Astrocyte of the spinal cord (primary cell): ENCODE measurements around the gene DLG5.

Experiments
- DNase-seq: peaks from one replicate; pipeline ENCODE4 v3.0.0; 2011; ENCODE audit warnings: low read depth, low spot score
- H3K4me3 ChIP-seq: 2 replicates; pipeline ENCODE4 v1.5.1; 2011; ENCODE audit warnings: low read depth, mild to moderate bottlenecking, low read length, moderate library complexity
- in situ Hi-C: cut with HindIII; loops from 2 replicates; pipeline ENCODE4 v1.10.0; 2017; ENCODE audit warnings: low sequenced_read_pairs
- TF ChIP-seq, protein P1 (sequence below): IDR thresholded peaks from 2 replicates; pipeline ENCODE4 v1.5.1; 2012; ENCODE audit warnings: low read depth, mild to moderate bottlenecking, low read length, inconsistent platforms

The DLG5 gene

DNA sequence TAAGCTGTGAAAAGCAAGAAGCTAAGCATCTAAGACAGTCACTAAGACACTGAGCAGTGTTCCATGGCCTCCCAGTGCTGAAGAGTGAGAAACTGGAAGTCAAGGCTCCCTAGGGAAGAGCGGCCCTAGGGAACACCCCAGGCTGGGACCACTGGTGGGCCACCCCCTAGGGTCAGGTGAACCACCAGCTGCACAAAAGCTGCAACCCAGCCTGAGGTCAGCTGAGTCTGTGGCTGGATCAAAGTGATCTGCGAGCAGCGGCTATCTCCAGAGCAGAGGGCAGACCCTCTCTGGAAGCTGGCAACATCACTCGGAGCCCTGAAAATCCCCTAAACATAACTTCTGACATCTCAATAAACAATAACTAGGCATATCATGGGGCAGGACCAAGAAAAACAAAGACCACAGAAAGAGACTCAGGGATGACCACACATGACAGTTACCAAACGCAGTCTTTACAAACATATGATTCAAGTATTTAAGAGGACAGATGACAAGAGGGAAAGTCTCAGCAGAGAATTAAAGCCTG, 125.8 kb downstream of the DLG5 start:
- no peak for DNase-seq
- no peak overlapping the region for H3K4me3 ChIP-seq
- TF ChIP-seq, protein P1, sequence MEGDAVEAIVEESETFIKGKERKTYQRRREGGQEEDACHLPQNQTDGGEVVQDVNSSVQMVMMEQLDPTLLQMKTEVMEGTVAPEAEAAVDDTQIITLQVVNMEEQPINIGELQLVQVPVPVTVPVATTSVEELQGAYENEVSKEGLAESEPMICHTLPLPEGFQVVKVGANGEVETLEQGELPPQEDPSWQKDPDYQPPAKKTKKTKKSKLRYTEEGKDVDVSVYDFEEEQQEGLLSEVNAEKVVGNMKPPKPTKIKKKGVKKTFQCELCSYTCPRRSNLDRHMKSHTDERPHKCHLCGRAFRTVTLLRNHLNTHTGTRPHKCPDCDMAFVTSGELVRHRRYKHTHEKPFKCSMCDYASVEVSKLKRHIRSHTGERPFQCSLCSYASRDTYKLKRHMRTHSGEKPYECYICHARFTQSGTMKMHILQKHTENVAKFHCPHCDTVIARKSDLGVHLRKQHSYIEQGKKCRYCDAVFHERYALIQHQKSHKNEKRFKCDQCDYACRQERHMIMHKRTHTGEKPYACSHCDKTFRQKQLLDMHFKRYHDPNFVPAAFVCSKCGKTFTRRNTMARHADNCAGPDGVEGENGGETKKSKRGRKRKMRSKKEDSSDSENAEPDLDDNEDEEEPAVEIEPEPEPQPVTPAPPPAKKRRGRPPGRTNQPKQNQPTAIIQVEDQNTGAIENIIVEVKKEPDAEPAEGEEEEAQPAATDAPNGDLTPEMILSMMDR: no peak
- in situ Hi-C loops: no loop called here

DNA sequence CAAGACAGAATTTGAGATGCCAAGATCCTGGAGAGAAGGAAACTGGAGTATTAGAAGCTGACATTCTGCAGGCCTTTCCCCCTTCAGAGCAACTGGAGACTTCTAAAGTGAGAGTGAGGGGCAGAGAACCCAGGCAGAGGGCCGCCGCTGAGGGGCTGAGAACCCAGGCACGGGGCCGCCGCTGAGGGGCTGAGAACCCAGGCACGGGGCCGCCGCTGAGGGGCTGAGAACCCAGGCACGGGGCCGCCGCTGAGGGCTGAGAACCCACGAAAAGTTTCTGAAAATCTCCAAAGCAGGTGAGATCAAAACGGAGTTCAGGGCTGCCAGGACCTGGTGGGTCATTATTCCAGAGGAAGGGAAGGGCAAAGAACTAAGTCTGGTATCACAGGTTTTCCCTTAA, 126.2 kb downstream of the DLG5 start:
- in situ Hi-C loops: no loop called here
- H3K4me3 ChIP-seq: no peak overlapping the region
- TF ChIP-seq, protein P1: no peak
- no peak for DNase-seq

DNA sequence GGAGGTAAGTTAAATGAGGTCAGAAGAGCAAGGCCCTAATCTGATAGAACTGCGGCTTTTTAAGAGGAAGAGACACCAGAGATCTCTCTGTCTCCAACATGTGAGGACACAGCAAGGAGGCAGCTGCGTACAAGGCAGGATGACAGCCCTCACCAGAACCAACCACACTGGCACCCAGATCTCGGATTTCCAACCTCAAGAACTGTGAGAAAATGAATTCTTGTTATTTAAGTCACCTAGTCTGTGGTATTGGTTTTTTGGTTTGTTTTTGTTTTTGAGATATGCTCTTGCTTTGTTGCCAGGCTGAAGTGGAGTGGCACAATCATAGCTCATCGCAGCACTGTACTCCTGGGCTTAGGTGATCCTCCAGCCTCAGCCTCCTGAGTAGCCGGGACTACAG, 127.2 kb downstream of the DLG5 start:
- TF ChIP-seq, protein P1: no peak
- in situ Hi-C loops: no loop called here
- H3K4me3 ChIP-seq: no peak overlapping the region
- DNase-seq: peak; percentile 54

DNA sequence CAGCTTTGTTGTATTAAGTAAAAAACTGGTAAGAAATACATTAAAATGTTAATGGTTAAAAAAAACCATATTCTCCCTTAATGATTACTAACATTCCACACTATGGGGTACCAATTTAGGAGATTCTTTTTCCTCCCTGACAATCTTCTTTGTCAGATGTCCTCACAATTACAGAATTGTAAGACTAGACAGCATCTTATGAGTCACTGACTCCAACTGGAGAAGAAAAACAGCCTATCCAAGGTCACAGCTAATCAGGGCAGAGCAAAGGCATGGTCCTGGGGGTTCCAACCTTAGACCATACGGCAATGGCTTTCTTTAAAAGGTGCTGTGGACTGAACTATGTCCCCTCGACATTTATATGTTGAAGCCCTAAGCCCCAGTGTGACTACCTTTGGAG, 127.6 kb downstream of the DLG5 start:
- TF ChIP-seq, protein P1: no peak
- H3K4me3 ChIP-seq: no peak overlapping the region
- DNase-seq: peak; percentile 23
- in situ Hi-C loops: no loop called here

DNA sequence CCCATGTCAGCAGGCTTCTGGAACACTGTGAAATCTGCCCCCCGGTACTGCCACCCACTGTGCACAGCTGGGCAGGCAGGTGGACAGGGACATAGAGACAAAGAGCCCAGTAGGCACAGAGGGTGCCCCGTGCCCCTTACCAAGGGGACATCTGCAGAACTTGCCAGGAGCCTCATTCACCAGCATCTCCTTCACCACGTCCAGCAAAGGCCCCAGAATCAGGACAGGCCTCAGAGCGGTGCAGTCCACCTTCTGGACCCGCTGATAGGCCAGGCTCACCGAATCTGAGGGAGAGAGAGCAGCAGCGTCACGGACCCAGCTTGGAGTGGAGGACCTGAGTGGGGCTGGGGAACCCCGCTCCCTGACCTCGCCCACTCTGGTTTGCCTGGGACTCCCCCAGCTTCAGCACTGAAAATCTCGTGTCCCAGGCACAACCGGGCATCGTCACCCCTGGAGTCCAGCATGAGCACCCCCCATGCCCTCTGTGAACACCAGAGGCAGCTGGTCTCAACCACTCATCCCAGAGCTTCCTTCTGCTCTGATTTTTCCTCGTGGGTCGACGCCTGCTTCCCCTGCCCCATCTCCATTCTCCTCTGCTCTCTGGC, 130.1 kb downstream of the DLG5 start:
- no peak overlapping the region for H3K4me3 ChIP-seq
- in situ Hi-C loops: no loop called here
- TF ChIP-seq, protein P1: no peak
- no peak for DNase-seq

DNA sequence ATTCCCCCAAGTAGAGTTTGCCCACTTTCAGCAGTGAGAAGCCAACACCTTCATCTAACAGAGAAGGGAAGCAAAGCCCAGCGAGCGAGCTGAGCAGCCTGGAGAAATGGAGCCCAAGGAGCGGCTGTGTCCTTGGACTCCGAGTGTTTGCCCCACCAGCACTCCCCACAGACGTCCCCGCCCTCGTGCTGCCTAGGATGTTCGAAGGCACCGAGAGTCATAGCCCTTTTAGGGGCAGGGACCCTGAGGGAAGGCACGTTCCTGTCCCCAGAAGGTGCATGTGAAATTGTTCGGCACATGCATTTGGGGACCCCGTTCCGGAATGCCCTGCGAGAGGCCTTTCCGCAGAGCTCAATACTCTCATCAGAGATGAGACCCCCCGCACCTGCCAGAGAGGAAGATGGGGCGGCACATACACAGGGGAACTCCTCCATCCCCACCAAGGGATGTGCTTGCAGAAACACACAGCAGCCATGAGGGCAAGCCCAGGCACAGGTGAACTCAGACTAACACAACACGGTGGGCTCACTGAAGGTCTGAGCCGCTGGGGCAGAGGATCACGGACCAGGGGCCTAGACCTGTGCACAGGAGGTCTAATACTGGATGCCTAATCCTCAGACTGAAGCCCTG, 131.0 kb downstream of the DLG5 start:
- no peak for DNase-seq

More for the DNA sequence above, 131.0 kb downstream of the DLG5 start:
- in situ Hi-C loops: no loop called here
- H3K4me3 ChIP-seq: no peak overlapping the region
- TF ChIP-seq, protein P1: no peak
